HepG2 (cell line): Measurements from ENCODE around the gene KCND1. TPM values are rescaled to one million over a fixed set of nuclear protein-coding genes. Genes with fewer than 3 reads are reported as not detected.
A peak's percentile ranks its signal among the peaks of the same experiment; 100 is the strongest.

Experiments used
- AGO2 ChIP-seq: fragments of 200-400 bp; formaldehyde crosslinking; optimal IDR thresholded peaks from 2 replicates; pipeline ENCODE3; 2017; ENCODE audit warnings: mild to moderate bottlenecking, low read depth, low read length, moderate library complexity
- AHR ChIP-seq: IDR thresholded peaks from 2 replicates; pipeline ENCODE4 v1.6.1; 2018; ENCODE audit warnings: missing genetic modification reagents, missing compliant biosample characterization
- ARID5B ChIP-seq: IDR thresholded peaks from 2 replicates; pipeline ENCODE4 v1.4.0; 2020; ENCODE audit warnings: mild to moderate bottlenecking, missing genetic modification reagents
- ATF4 ChIP-seq, 2 experiments: fragments of 450-650 bp in 1 of 2; sonication (generic) in 1 of 2; formaldehyde crosslinking; IDR thresholded peaks; 2 replicates each; pipeline versions ENCODE4 v1.5.0 to v1.8.0; 2020 to 2022; ENCODE audit warnings: mild to moderate bottlenecking in 1 of 2, missing genetic modification reagents in 1 of 2
- HINFP ChIP-seq: sonication (generic); formaldehyde crosslinking; IDR thresholded peaks from 2 replicates; pipeline ENCODE4 v1.4.0; 2020; ENCODE audit warnings: low read depth, mild to moderate bottlenecking, missing genetic modification reagents
- HIVEP1 ChIP-seq: sonication (generic); formaldehyde crosslinking; IDR thresholded peaks from 2 replicates; pipeline ENCODE4 v1.4.0; 2020; ENCODE audit warnings: mild to moderate bottlenecking, missing genetic modification reagents
- HMGXB3 ChIP-seq: sonication (generic); formaldehyde crosslinking; IDR thresholded peaks from 2 replicates; pipeline ENCODE4 v1.4.0; 2020; ENCODE audit warnings: missing genetic modification reagents, borderline replicate concordance
- MTF1 ChIP-seq: sonication (generic); formaldehyde crosslinking; IDR thresholded peaks from 2 replicates; pipeline ENCODE4 v1.5.0; 2020; ENCODE audit warnings: missing genetic modification reagents
- PLRG1 ChIP-seq: fragments of 450-650 bp; conservative IDR thresholded peaks from 2 replicates; pipeline ENCODE4 v1.6.1; 2016
- PPARG ChIP-seq: conservative IDR thresholded peaks from 2 replicates; pipeline ENCODE4 v1.6.1; 2016; ENCODE audit warnings: missing biosample characterization, missing genetic modification reagents
- SPEN ChIP-seq: sonication (generic); formaldehyde crosslinking; IDR thresholded peaks from 2 replicates; pipeline ENCODE4 v1.5.1; 2020; ENCODE audit warnings: low read depth, mild to moderate bottlenecking, missing genetic modification reagents
- TMF1 ChIP-seq: sonication (generic); formaldehyde crosslinking; IDR thresholded peaks from 2 replicates; pipeline ENCODE4 v1.8.1; 2022; ENCODE audit warnings: low read depth, missing genetic modification reagents
- ZBTB8A ChIP-seq: sonication (generic); formaldehyde crosslinking; IDR thresholded peaks from 2 replicates; pipeline ENCODE4 v1.4.0; 2020; ENCODE audit warnings: mild to moderate bottlenecking, low read depth, missing genetic modification reagents, borderline replicate concordance
- ZFP91 ChIP-seq: sonication (generic); formaldehyde crosslinking; IDR thresholded peaks from 2 replicates; pipeline ENCODE4 v1.9.0; 2022; ENCODE audit warnings: missing genetic modification reagents, mild to moderate bottlenecking, borderline replicate concordance
- ZNF143 ChIP-seq: sonication (generic); formaldehyde crosslinking; IDR thresholded peaks from 2 replicates; pipeline ENCODE4 v1.4.0; 2020; ENCODE audit warnings: missing genetic modification reagents
- ZNF674 ChIP-seq: sonication (generic); formaldehyde crosslinking; IDR thresholded peaks from 2 replicates; pipeline ENCODE4 v1.5.0; 2020; ENCODE audit warnings: low read depth, mild to moderate bottlenecking, missing genetic modification reagents
- ZNF792 ChIP-seq: IDR thresholded peaks from 2 replicates; pipeline ENCODE4 v1.6.1; 2016
- polyA plus RNA-seq, 8 experiments: library from polyadenylated mRNA; depleted of rRNA in 3 of 8; stranded (reverse) in 7 of 8; unstranded in 1 of 8; fragments of >200 nt; fragmentation: Illumina TruSeq in 4 of 8; extraction: Trizol in 4 of 8; gene quantifications; 2 replicates each; pipeline versions ENCODE4 v1.2.1 to v1.2.3, GENCODE V29; 2011 to 2016; ENCODE audit warnings: low read depth in 4 of 8, missing spikeins in 1 of 8, mixed read lengths in 1 of 8; ENCODE audit not compliant: insufficient read depth in 1 of 8
- total RNA-seq, 5 experiments: library from RNA; depleted of rRNA; stranded (reverse); fragments of >200 nt; fragmentation: Illumina TruSeq; extraction: Trizol; gene quantifications; 2 replicates each; pipeline ENCODE4 v1.2.3, GENCODE V29; 2016; ENCODE audit warnings: low read depth in 1 of 5

KCND1 gene
- total and polyA plus RNA-seq, 2 of the 13 experiments (the other 11 are each of a cell fraction or from before 2014, with no cell fraction given) = 0.07 to 0.30 TPM

GRCh38 chrX:48918643-48919340, 52.9 kb downstream of the KCND1 start, which contains the start of gene PIM2 (continued):
- TF ChIP-seq ZNF792 (CRISPR knock-in tag) (peak; percentile 37; the same call in 1 of the 2 replicates), ZFP91 (peak; percentile 26; the same call in 1 of the 2 replicates), ATF4 (CRISPR knock-in tag; IDR thresholded peaks at IDR 0.05) (no peak), ZBTB8A (CRISPR knock-in tag) (no peak), ZNF674 (CRISPR knock-in tag) (no peak), HIVEP1 (CRISPR knock-in tag) (no peak), MTF1 (CRISPR knock-in tag) (no peak), HMGXB3 (CRISPR knock-in tag) (no peak), PPARG (no peak), AGO2 (peak; percentile 56), SPEN (CRISPR knock-in tag) (no peak), HINFP (CRISPR knock-in tag) (no peak), PLRG1 (no peak), ARID5B (CRISPR knock-in tag) (no peak), AHR (CRISPR knock-in tag) (no peak), ZNF143 (no peak), TMF1 (CRISPR knock-in tag) (no peak)
